Mucosa of gallbladder (tissue), 1 donor: ENCODE results near the gene MEIS3. TPM values are rescaled to one million over a fixed set of nuclear protein-coding genes. Genes with fewer than 3 reads are reported as not detected.

Source experiments
- DNase-seq: peaks from one replicate; pipeline ENCODE4 v3.0.0-alpha.2; 2020; ENCODE audit warnings: low spot score
- total RNA-seq: library from RNA; stranded (reverse); gene quantifications from one replicate; pipeline ENCODE4 v1.2.1, GENCODE V29; 2021
- donor health status: DM: no; HTN: no; CAD: no.

Gene MEIS3
- 5.7 TPM for total RNA-seq

DNA sequence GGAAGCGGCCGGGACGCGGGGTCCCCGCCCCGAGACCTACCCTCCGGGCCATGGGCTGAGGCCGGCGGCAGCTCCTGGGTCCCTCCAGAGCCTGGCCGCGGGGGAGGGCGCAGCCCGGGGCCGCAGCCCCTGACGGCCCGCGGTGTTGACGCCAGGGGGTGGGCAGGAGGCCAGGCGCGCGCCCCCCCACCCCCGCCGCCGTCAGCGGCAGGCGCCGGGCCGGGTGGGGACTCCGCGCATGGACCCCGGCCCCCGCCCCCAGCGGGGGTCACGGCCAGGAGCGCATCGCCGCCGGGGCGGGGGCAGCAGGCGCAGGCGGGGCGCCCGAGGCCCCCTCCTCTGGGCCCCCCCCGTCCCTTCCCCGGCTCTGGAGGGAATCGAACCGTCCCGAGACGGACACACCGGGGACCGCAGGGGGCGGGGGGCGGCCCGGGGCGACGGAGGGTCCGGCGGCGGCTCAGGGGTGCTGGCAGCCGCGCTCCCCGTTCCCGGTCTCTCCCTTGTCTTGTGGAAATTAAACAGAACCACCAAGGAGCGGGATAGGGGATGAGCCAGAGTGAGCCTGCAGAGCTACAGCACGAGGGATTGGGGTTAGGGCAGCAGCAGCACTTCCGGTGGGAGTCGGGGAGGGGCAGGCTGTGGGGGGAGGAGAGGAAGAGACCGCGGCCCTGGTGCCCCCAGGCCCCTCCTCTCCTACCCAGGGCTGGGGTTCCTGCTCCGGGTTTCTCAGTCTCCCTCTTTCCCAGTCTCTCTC lies at the start of gene MEIS3:
TSS of gene MEIS3 (minus strand) at position 498 of the 754 bp plus-strand sequence. CDS start at position 52, 446 bp downstream.
- DNase-seq, result no peak

DNA sequence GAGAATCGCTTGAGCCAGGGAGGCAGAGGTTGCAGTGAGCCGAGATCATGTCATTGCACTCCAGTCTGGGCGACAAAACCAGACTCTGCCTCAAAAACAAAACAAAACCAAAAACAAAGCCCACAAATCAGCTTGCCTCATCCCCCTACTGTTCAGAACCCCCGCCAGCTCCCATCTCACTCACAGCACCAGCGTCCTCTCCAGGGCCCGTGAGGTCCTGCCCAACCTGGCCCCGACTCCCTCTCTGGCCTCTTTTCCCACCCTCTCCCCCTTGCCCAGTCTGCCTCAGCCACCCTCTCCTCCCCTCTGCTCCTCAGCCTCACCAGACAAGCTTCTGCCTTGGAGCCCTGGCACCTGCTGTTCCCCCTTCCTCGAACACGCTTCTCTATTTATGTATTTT lies 48.6 kb upstream of the MEIS3 start:
- DNase-seq, result no peak

DNA sequence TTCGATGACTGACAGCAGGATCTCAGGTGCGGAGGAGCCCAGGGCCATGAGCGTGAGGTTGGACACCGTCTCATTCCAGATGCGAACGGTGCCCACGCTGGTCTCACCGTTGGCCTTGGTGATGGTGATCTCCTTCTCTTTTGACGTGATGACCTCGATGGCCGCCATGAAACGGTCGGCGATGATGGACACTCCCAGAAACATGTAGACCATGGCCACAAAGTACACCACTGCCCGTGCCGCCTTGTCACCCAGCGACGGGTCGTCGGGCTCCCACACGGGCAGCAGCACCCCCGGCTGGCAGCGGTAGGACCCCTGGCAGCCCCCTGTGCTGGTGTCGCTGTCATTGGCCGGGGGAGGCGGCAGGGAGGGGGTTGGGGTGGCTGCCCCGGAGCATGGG lies 46.6 kb upstream of the MEIS3 start:
- DNase-seq, result no peak

DNA sequence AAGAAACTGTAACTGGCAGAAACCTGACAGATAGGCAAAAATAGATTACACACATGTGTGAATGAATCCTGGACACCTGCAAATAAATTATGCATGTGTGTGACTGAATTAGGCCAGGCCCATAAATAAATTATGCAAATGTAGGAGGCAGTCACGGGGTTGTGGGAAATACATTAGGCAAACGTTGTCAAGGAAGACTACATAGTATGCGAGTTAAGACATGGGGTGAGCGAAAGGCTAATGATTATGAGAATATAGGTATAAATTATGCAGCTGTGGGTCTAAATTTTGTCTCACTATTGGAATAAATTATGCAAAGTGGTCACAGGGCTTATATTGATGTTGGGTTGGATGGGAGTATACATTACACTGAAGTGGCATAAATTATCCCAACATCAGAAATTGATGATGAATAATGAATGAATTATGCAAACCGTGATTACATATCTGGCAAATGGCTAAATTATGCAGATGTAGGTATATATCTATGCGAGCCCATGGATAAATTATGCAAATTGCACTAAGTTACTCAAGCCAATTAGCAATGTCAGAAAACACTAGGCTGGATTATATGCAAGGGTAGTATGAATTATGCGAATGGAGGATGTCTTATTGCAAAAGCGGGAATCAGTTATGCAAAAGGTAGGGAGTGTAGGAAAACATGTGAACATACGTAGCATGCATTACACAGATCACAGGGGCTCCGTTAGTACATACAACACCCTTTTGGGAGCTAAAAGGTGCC lies 45.5 kb upstream of the MEIS3 start:
- no peak for DNase-seq

DNA sequence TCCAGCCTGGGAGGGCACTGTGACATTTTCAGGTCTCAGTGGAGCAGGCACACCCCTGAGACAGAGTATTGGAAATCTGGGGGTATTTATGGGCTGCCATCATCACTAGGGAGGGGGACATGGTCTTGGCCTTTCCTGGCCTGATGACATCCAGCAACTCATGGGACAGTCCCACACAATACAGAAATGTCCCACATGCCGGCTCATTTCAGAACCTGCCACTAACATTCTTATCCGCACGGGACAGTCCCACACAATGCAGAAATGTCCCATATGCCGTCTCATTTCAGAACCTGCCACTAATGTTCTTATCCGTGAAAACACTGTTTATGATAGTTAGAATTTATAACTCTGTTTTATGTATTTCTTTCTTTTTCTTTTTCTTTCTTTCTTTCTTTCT lies 42.5 kb upstream of the MEIS3 start:
- DNase-seq, result no peak

DNA sequence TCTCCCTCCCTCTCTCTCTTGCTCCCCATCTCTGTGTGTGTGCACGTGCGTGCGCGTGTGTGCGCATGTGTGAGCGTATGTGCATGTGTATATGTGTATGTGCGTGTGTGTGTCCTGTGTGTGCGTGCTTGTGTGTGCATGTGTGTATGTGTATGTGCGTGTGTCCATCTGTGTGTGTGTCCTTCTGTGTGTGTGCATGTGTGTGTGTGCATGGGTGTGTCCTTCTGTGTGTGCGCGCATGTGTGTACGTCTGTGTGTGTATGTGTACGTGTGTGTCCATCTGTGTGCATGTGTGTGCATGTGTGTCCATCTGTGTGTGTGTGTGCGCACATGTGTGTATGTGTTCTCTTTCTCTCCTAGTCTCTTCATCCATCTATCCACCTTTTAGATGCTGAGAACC lies 40.1 kb upstream of the MEIS3 start:
- no peak for DNase-seq

DNA sequence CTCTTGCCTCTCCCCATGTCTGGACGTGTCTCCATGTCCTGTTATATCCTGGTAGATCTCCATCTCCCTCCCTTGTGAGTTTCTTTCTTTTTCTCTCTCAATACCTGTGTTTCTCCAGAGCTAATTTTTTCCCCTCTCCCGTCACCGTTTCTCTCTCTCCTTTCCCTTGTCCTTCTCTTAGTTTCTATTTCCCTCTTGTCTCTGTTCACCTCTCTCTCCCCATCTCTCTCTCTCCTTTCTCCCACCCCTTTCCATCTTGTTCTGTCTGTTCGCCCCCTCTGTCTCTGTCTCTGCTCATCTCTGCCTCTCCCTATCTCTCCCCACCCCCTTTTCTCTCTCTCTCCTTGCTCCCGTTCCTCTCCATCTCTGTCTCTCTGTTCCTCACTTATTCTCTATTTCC lies 39.3 kb upstream of the MEIS3 start:
- DNase-seq, result no peak

DNA sequence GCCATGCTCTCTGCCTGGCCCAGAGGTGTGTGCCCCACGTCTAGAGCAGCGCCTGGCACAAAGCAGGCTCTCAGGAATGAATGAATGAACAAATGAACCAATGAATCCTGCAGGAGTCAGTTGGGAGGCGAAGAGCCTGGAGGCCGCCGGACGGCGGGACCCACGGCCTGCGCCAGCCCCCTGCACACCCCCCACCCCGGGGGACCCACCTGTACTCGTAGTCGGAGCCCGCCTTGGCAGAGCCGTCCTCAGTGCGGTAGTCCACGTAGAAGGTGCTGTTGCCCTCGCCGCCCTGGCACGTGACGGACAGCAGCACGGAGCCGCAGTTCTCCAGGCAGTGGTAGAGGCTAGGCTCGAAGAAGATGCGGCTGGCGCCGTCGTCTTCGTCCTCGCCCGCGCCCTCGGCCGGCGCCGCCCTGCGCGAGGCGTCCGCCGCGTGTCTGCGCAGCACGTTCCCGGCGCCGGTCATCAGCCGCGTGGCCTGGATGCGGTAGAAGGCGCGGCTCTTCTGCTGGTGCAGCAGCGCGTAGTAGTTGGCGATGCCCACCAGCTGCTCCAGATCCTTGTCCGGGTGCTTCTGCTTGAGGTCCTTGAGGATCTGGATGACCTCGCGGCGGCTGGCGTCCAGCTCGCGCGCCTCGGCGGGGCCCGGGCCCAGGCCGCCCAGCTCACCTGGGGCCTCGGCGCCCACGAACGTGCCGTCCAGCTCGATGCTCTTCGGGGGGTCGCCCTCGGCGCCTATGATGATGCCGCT lies 37.6 kb upstream of the MEIS3 start:
- DNase-seq, result no peak

DNA sequence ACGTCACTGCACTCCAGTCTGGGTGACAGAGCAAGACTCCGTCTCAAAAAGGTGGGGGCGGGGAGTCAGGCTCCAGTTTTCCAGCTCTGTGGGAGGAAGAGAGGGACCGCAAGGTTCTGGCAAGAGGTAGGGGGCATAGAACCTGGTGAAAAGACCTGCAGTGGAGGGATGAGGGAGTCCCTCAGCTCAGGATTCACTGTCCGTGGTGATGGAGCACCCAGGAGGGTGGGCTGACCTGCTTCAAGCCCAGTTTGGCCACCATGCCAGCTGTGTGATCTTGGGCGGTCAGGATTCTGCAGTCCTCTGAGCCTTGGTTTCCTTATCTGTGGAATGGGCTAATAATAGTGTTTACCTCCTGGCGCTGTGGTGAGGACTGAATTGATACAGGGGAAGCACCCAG lies 31.2 kb upstream of the MEIS3 start:
- DNase-seq, result no peak

DNA sequence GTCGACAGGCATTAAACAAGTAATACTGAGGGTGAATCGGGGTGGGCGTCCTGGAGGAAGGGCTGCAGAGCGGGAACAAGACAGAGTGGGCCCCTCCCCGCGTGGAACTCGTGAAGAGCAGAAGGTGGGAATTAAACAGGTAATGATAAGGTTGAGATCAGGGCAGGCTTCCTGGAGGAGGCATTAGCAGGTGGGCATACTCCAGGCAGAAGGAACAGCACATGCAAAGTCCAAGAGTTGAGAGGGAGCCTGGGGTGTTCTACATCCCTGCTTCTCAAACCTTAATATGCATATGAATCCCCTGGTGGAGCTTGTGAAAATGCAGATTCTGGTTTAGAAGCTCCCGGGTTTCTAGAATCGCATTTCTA lies 29.0 kb upstream of the MEIS3 start:
- no peak for DNase-seq

DNA sequence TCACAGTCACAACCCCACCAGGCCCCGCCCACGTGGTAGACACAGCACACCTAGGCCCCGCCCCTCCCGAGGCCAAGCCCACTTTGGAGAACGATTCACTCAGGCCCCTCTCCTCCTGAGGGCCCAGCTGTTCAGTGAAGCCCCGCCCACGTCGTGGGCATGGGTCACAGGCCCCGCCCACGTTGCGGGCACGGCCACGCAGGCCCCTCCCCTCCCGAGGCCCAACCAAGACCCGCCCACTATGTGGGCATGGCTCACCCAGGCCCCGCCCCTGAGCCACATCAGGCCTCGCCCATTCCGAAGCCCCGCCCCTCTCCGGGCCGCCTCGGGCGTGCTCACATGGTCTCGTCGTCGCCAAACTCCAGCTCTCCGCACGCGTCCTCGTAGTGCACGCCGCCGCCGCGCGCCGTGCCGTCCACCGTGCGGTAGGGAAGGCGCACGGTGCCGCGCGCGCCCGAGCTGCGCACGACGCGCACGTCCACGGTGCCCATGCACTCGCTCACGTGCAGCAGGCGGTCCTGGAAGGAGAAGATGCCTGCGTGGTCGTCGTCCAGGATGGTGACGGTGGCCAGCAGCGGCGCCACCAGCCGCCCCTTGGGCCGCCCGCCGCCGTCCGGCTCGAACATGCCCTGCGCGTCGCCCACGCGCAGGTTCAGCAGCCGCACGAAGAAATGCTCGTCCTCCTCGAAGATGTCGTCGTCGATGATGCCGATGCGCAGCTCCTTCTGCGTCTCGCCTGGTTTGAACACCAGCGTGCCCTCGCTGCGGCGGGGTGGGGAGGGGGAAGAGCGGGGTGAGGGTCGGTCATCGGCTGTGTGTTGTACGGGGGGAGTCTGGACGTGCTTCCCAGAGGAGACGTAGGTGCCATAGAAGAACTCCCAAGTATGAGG lies 28.4 kb upstream of the MEIS3 start:
- peak; percentile 77 for DNase-seq

DNA sequence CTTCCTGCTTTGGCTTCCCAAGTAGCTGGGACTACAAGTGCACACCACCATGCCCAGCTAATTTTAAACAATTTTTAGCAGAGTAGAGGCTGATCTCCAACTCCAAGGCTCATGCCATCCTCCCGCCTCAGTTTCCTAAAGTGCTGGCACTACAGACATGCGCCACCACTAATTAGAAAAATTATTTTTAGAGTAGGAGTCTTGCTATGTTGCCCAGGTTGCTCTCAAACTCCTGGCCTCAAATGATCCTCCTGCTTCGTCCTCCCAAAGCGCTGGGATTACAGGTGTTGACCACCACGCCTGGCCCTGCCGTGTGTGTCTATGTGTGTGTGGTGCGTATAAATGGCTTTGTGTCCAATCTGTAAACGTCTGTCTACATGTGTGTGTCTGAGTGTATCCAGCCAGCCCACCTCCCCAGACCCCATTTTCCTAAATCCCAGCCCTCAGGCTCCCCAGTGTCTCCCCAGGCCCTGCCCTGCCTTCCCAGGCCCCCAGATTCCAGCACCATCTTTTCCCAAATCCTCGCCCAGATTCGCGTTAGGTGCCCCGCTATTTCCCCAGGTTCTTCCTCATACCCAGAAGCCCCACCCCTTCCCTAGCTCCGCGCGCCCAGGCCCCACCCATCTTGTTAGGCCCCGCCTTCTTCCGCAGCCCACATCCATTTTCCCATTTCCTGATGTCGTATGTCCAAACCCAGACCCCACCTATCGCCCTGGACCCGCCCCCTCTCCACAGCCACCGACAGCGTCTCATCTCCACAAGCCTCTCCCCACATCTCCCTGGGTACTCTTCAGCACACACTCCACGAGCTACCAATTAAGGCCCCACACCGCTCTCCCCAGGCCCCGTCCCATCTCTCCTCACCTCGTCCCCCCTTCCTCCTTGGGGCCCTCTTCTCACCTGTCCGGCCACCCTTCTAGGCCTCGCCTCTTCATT lies 27.5 kb upstream of the MEIS3 start:
- DNase-seq, result peak; percentile 55

DNA sequence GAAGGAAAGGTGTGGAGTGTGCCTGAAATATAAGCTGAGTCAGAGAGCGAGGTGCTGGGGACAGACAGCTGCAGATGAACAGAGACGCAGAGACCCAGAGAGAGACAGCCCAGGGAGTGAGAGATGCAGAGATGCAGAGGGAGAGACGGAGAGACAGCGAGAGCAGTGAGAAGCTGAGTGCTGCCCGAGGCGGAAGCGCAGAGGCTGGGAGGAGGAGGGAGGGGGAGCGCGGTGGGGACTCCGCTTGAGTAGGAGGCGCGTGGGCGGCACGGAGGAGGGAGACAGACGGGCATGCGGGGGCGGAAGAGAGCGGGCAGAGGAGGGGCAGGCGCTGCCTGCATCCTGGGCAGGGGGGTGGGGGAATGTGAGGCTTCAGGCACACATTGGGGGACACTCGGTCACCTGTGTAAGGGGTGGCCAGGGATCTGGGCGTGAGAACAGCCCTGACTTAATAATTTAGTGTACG lies 26.6 kb upstream of the MEIS3 start:
- no peak for DNase-seq

DNA sequence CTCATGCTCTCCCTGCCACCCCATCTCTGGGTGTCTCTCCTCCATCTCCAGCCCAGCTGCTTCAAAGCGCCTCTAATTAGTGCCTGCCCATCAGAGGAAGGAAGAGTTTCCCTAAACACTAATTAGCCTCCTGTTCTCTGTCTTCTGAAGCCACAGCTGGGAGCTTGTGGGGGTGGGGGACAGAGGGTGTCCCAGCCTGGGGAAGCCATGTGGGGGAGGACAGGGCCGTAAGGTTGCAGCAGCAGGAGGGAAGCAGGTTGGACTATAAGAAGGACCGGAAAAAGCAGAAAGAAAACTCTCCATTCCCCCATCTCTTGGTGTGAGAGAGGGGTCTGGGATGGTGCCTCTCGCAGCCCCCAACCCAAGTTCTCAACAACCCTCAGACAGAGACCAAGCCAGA lies 26.2 kb upstream of the MEIS3 start:
- no peak for DNase-seq

DNA sequence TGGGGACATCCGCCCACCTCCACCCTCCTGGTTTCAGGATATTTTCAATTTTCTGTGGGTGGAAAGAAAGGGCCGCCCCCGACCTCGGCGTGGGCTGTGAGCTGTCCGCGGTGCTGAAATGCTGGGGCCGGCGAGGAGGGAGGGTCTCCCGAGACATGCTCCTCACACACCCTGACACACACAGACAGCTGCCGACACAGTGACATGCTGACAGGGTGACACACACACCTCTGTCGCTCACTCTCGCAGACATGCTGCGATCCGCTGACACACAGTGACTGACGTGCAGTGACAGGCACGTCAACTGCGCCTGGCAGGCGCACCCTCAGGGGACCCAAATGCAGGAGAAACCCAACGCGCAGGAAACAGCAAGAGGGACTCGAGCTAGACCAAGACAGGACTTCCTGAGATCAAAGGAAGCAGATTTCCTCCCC lies 25.1 kb upstream of the MEIS3 start:
- no peak for DNase-seq

DNA sequence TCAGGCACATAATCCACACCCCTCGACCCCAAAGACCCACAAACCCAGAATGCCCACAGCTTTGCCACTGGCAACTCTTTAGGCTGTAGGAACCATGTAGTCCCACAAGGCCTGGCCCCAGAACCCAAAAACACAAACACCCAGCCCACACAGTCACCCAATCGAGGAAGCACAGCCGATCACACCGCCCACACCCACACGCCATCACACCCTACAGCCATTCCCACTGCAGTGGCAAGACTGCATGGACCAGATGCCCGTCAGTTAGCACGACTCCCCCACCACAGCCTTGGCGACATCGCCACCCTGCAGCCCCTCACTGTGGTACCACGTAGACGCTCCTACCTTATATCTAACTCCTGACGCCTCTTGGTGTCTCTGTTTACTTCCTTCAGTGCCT lies 24.0 kb upstream of the MEIS3 start:
- no peak for DNase-seq

DNA sequence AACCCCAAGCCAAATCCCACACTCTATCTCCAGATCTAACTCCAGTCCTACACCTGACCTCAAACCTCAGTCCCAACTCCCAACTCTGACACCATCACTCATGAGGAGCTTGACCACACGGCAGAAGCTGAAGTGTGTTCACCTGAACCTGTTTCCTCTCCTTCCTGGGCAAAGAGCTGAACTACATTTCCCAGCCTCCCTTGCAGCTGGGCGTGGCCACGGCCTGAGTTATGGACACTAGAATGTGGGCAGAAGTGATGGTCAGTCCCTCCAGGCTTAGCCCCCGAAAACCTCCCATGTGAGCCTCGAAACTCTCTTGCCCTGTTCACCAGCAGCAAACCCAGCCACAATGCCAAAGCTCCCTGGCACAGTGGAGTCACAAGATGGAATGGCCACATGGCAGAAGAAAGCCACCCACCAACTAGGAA lies 19.5 kb upstream of the MEIS3 start:
- no peak for DNase-seq

DNA sequence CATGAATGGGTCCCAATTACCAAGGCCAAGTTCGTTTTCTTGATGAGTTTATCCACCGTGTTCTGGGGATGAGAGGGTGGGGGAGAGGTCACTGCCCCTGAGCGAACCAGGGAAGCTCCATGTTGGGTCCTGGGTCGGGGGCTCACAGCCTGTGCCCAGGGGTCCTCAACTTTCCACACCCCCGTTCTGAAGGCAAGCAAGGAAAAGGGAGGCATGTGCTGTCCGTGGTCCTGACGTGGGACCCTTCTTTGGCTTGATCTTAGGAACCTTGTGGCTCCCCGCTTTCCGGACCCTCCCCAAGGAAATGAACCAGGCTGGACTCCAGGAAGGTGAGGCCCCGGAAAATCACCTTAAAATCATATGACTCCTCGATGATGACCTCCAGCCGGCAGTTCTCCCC lies 18.2 kb upstream of the MEIS3 start:
- no peak for DNase-seq

DNA sequence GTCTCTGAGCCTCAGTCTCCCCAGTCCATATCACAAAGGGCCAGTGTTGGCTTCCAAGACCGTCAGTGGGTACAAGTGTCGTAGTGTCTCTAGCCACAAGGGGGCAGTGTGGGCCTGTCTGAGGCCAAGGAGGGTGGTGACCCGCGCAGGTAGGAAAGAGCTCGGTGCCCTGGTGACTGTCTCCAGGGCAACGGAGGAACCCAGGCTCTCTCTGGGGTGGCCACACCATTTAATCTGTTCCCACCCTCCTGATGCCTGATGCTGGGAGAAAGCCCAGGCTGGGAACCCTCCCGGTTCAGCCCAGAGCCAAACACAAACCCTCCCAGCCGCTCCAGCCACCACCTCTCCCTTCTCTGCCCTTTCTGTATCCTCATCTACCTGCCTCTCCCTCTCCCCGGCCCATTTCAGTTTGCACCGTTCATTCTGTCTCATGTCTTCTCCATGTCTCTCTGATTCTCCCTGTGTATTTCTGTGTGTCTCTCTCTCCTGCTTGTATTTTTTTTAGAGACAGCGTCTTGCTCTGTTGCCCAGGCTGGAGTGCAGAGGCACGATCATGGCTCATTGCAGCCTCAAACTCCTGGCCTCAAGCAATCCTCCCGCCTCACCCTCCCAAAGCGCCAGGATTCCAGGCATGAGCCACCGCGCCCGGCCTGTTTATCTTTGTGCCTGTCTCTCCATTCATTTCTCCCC lies 17.5 kb upstream of the MEIS3 start:
- DNase-seq, result peak; percentile 81
